IPS DF 19.7 (cell line): ENCODE results near the gene DRD3.

Experiments
- DNase-seq: peaks from one replicate; pipeline ENCODE4 v3.0.0-alpha.2; 2013; ENCODE audit warnings: low read depth, low spot score

The DRD3 gene

DNA sequence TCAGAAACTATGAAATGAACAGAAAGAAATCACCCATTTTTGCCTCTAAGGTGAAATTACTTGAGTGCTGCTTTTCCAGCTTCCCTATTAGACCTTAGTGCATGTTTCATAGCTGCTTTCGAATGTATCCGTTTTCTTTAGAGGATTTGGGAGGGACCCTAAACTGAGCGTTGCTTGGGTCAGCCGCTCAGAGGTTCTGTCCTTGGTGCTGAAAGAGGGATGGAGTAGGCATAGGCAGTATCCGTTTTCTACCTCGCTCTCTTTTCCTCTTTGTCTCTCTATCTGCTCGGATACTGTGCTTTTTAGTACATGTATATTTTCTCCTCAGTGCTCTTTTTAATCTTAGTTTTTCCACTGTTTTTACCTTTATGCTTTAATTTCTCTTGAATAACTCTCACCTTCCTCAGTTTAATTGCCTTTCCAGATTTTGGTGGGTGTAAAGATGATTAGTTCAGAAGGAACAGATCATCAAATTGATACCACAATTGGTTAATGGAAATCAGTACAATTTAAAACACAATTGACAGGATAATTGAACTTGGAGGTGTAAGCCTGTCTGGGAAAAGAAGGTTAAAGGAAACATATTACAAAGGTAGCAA, at the start of gene DRD3:
Gene DRD3, minus strand, starts transcription at position 283 of the 599 bp plus-strand sequence. CDS start 7,060 bp downstream, outside the sequence.
- DNase-seq, result peak; percentile 60

DNA sequence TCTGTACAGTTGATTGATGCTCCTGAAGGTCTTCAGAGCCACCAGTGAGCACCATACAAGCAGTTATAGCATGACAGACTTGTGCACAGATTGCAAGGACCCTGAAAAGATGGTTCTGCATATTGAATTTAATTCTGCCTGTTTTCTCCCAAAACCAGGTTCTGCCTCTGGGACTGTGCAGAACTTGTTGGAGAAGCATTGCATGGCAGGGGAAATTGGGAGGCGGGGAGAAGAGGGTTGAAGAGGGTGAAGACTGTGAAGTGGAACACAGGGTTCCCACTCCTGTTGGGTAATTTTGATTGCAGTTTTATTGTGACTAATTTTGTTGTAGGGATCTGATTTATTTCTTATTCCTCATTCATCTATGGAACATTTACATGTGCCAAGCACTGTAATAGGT, 48.2 kb upstream of the DRD3 start:
- DNase-seq, result no peak

DNA sequence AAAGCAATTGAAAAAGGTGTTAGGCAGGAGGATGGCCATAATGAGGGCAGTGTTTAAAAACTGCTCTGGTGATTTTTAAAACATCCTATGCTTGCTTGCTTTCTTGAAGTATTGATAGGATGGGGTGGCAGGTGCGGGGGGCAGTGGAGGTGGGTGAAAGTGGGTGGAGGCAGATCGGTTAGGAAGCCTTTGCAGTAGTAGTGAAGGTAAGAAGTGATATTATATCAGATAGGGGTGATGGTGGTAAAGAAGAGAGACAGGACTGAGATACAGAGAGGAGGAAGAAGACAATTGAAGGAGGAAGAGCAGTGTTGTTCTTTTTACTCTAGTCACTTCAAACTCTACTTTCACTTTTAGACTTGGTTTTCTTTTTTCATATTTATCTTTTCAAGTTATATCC, 47.5 kb upstream of the DRD3 start:
- DNase-seq, result no peak

DNA sequence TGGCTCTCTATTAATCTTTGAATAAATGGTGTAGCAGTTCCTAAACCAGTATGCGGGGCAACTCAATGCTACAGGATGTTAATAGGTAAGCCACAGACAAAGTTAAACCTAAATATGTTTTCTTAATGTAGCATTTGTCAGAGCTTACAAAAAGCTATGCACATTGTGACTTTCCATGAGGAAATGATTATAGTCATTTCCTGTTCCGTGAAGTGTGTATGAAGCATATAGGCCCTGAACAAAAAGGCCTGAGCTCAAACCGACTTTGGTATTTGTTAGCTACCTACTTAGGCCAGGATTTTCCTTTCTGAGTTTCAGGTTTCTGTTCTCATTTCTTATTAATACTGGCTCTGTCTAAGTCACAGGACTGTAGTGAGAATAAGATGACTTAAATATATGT, 44.3 kb upstream of the DRD3 start:
- no peak for DNase-seq

DNA sequence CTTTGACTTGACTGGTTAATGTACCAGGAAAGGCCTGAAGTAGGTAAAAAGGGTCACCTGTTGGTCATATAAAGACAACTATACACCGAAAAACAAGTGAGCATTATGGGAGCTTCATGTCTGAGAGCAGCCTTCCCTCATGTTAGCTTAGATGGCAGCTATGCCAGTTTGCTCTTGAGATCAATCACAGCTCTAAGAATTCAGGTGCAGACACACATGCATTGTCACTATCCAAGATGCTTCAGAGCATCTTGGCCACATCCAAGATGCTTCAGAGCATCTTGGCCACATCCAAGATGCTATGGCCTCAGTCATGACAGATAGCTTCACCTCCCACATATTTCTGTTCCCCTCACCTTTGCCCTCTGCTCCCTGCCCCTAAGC, 43.0 kb upstream of the DRD3 start:
- no peak for DNase-seq

DNA sequence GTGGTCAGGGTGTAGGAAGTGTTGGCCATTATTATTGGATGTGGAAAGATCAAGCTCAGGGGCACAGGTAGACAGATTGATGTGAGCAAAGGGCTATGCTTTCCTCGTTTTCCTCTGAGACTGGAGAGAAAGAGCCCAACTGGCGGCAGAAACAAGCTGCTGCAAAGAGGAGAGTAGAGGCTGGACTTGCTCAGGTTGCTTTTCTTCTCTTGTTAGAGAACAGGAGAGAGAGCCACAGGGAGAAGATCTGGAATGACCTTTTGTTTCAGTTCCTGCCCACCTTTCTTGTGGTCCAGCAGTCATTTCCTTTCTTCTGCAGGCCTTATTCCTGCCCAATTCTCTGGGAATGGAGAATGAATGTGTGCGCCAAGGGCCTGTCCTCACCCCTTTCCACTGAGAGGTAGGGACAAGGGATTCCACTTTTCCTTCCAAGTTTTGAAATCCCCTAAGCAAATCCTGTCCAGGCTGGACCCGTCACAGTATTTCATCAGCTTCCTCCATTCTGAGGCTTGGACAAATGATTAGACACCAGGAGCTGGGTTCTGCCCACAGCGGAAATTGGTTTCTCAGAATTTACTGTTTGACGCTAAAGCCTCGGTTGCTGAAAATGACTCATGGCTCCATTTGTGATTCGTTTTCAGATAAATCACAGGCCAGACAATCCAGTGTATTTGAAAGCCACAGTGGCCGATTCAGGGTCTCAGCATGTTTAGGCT, 42.5 kb upstream of the DRD3 start:
- DNase-seq, result no peak

DNA sequence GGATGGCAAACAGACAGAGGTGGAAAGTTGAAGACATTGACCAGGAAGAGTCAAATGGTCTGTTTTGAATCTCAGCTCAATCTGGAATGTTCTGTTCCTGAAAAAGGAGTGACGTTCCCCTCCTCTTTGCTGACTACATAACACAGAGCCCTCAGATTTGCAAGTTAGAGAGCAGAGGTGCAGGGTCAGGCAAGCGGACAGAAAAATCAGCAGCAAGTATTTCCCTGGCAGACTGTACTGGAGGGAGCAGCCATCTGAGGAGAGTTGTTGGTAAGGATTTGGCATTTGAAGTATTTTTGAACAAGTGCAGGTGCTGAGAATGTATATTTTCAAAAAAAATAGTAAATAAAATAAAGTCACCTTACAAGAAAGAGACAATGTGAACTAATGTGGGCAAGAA, 40.9 kb upstream of the DRD3 start:
- DNase-seq, result no peak

DNA sequence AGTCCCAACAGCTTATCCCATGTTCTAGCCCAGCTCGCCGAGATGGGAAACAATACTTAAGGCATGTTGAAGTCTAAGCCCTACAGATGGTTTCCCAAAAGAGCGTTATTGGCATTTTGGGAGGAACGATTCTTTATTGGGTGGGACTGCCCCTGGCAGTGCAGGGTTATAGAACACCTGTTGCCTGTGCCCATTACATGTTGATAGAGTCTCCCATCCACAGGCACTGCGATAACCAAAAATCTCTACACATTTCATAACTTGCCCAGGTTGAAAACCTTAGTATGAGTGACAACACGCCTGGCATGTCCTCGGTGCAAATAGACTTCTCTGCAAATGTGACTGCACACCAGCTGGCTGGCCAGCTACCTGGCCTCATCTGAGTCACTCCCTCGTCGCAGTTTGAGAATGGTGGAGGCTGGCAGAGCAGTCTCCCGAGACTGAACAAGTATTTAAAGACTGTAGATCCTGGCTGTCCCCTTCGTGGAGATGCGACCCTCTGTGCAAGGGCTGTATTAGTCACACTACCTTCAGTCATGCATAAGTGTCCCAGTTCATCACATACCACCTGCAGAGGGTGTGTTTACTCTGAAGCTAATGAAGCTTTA, 39.8 kb upstream of the DRD3 start:
- no peak for DNase-seq

DNA sequence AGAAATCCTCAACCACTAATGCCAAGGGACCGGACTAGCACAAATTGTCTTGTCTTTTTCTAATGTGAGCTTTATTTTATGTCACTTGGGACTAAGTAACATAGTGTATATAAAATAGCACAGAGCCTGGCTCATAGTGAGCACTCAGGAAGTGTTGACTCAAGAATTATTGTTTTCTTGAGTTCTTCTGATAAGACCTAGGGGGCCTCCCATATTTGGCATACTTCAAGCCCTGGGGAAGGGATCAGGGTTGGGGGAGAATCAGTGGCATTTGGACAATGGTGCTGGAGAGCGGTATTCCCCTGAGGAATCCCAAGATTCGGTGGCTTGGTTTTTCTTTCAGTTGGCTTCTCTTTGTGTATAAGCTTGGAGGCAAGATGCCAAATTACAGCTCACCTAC, 39.2 kb upstream of the DRD3 start:
- no peak for DNase-seq

DNA sequence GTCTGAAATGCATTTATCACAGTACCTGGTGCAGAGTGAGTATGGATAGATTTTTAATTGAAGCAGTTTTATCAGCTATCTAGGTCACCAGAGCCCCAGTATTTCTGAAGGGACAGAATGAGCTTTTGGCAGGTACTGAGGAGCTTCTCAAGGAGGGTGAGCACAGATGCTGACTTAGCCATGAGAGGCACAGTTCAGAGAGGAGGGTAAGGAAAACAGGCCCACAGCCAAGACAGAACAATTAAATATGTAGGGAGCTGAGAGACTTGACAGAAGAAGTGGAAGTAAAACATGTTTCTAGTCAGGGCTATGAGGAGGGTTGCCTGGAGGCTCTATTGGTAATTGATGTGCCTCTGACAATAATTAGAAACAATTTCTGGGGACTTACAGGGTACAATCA, 38.4 kb upstream of the DRD3 start:
- DNase-seq, result no peak

DNA sequence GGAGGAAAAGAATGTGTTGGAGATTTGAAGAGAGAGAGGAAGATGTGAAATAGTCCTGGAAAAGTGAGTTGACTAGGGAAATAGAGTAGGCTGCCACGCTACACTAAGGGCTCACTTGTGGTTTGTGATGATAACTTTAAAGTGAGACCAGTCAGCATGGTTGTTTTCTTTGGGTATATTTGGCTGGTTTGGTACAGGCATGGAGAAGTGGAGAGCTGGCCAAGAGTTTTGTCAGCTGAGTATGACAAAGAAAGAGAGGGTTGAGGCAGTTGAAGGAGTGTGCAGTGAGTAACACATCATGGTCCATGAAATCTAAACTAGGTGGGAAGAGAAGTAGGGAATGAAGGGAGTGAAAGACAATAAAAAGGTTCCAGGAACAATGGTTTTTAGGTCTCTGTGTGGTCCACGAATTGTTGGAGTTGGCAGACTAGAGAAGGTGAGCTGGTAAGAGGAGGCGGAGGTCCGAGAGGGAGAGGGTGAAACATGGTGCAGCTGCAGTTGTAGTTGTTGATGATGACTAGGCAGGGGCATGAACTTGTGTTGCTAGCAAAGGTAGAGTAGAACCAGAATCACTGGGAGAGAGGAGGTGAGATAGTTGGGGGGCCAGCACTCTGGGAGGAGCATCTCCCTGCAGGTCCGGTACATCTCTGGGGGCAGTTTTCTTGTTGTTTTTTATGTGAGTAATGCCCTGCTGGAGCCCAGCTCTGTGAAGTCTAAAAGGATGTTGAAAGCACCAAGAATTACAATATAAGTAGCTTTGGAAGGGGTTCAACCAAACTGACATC, 37.5 kb upstream of the DRD3 start:
- no peak for DNase-seq

DNA sequence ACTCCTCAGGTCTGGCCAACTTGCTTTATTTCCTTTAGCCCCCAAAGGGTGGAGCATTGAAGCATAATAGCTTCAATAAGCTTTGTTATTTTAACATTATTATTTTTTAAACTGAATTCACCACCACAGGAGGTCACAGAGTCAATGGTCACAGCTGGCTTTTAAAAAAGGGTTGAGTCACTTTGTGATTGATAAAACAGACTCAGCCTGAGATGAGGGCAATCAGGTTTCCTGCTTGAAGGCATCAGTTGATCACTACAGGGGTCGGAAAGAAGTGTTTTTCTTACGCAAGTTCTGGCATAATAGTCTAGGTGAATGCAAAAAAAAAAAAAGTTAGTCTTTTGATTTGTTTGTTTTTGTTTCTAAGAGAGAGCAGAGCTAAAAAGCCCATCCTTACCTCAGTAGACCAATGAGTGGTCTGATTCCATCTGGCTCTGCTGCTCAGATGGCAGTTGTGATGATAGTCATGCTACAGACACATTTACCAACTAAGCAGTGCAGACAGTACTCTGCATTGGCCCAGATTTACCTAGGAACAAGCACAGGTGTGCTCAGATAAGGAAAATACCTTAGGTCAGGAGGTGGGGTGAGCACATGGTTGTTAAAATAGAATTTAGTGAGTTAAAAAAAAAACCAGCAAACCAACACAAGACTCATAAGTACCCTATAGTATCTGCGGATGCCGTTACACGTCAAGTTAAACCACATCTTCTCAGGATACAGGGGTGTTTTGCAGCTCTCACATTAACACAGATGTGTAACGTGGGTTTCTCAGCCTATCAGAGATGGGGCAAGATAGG, 35.9 kb upstream of the DRD3 start:
- peak; percentile 57 for DNase-seq

DNA sequence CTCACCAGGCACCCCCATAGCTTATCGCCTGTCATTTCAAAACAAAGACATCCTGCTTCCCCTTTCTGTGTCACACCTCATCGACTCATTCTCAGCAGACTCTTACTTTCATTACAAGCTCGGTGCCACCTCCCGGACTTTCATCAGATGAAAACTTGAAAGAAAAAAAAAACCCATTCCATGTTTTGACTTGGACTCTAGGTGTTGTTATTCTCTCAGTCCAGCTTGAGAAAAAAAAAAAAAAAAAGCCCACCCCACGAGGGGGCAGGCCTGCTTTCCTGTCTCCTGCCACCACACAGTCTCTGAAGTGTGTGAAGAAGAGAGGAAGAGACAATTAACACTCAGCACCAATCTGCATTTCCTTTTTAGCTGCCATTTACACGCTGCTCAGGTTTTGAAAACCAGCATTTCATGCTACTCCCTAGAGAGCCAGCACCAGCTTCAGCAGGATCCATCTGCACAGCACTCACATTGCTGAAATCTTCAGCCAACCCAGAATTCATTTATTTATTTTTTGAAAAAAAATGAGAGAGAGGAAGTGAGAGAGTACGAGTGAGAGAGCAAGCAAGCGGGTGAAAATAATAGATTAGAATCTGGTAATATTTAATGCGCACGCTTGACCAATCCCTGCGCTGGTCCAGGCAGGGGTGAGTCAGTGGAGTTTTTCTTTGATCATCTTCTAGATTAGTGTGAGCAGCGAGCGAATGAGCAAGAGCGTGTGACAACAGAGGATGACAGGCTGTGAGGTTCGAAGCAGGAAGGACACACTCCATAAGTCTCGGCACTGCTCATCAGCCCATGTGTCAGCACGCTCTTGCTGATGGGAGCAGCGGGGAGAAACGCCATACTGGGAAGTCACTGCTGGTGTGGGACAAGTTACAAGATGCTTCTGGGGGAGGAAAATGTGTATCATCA, 35.0 kb upstream of the DRD3 start:
- DNase-seq, result peak; percentile 50

DNA sequence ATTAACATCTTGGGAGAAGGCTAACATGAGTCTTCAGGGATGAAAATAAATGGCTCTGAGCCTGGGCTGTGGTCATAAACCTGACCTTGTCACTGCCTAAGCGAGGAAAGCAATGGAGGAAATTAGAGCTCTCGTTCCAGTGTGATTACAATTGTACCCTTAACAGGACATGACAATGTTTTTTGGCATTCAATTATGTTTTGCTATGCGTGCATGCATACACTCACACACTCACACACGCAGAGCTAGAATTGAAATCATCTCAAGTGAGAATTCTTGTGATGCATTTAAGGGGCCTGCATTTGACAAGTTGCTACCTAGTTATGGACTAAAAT, 34.4 kb upstream of the DRD3 start:
- no peak for DNase-seq

DNA sequence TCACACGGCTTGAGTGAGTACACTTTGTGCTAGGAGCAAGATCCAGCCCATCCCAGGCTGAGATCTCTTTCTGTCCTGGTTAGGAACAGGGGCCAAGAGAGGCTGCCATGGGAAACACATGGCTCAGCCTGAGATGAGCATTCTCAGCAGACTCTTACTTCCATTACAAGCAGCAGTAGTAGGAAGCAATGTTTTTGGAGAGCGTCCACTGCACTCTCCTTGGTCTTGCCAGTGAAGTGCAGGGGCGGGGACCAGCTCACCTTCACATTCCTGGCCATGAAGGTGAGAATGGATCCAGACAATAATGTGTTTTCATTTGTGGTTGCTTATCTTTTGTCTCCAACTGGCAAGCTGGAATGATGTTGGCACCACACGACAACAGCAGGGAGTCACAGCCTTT, 33.8 kb upstream of the DRD3 start:
- DNase-seq, result no peak

DNA sequence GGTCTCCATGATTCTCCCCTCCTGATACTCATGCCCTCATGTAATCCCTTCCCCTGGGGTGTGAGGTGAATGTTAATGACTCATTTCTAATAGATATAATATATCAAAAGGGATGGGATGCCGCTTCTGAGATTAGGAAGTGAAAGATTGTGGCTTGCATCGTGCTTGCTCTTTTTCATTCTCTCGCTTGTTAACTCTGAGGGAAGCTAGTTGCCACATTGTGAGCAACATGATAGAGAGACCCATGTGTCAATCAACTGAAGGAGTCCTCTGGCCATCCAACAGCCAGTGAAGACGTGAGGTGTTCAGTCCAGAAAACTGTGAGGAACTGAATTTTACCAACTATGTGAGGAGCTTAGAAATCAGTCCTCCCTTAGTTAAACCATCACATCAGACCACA, 28.9 kb upstream of the DRD3 start:
- no peak for DNase-seq

DNA sequence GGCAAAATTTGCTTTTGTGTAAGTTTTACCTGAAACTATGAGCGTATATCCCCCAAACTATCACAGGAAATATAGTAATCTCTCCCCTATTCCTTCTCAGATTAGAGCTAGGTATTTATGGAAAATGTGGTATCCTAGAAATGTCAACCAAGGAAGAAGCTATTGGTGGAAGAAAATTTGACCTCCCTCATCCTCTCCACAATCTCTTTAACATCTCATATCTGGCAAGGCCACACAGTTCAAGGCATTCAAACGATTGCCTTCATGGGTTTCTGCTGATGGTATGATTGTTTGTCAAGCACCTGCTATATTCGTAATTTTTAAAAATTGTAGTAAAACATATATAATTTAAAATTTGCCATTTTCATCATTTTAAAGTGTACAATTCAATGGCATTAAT, 27.5 kb upstream of the DRD3 start:
- no peak for DNase-seq

DNA sequence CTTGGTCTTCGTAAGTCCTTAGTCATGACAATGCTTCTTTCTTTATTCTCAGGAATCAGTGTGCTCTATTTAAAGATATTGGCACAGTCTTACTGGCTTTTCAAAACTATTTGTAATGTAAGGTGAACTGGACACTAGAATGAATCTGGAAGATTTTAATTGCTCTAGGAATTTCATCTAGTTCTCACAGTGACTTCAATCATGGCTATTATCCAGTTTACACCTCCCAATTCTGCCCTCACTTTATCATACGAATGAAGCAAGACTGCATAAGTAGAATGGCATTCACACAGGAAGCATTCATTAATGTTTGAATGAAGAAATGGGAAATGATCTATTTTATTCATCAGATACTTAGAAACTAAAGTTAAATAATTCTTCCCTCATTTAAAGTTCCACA, 26.7 kb upstream of the DRD3 start:
- no peak for DNase-seq

DNA sequence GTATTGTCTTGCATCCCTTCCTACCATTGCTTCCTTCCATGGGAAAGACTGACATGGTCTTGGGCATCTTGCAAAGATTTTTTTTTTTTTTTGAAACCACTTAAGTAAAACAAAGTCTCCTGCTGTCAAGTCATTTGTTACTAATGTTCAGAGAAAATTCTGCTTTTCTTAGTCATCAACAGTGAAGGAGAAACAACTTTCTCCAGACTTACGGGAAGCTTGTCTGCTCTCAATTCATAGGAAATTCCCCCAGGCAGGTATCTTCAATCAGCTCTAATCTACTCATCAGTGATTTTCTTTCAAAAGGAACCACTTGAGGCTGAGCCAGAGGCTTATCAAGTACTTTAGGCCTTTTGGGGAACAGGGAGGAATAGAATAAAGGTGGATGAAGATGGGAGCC, 15.9 kb upstream of the DRD3 start:
- no peak for DNase-seq

DNA sequence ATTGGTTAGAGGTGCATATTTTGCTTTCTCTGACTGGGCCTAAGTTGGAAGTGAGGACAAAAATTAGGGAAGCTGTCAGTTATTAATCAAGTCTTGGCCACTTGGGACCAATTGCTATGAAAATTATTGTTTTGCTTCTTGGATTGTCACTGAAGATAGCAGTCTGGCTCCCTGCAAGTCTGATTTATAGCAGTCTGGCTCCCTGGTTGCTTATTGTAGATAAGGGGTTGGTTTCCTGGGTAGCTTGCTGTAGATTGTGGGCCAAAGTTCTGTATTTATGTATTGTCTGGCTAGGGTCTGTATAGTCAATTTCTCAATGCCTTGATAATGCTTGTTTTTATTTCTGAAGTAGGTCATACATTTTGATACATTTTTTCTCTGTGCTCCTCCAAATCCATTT, 13.3 kb upstream of the DRD3 start:
- no peak for DNase-seq

DNA sequence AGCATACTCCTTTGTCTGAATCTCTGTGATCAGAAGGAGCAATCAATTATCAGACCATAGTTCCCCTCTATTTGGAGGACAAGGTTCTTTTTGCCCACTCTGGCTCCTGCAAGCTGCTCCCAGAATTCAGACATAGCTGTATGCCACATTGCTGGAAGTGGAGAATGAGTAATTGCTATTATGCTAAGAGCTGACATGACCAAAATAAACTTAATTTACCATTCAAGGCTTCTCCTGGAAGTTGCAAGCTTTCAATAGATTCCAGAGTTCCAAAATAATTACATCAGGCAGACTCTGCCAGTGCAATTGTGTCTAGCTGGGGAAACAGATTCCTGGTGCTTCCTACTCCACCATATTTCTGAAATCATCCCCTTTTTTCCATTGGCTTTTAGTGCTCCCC, 7.6 kb upstream of the DRD3 start:
- no peak for DNase-seq
